ENCODE measurements around the gene WDCP.

WDCP gene

GRCh38 chr2:24076849-24077534 lies 29.8 kb upstream of the WDCP start:
- no peak for TF ChIP-seq EZH2 (optimal IDR thresholded peaks at IDR 0.05; ENCODE audit: low read depth, low read length)
- TF ChIP-seq EZH2phosphoT487 (IDR thresholded peaks at IDR 0.05; ENCODE audit: low read length): no peak
- TF ChIP-seq CTCF (IDR thresholded peaks at IDR 0.05; ENCODE audit: low read length): no peak
- H4K20me1 ChIP-seq (ENCODE audit: insufficient read depth, low read length): no peaks in the 10 kb centered on the region
- no peaks in the 10 kb centered on the region for H3K36me3 ChIP-seq (replicated peaks; ENCODE audit: insufficient read depth, low read length)
- H3K27me3 ChIP-seq (replicated peaks; ENCODE audit: insufficient read depth, low read length): no peaks in the 10 kb centered on the region
- H3K4me2 ChIP-seq (ENCODE audit: low read depth, low read length): peak overlapping the region; percentile 85
- H3K27ac ChIP-seq (ENCODE audit: low read length): peak overlapping the region; percentile 35; the same call in 1 of the 2 replicates
- peak overlapping the region; percentile 63 for H3K9ac ChIP-seq (ENCODE audit: low read length)
- H3K9me3 ChIP-seq (replicated peaks; ENCODE audit: insufficient read depth, low read length): no peaks in the 10 kb centered on the region
- peaks cover 13% of the 10 kb centered on the region for H3K4me1 ChIP-seq (ENCODE audit: low read length)
- peaks cover 14% of the 10 kb centered on the region for H3F3A ChIP-seq (ENCODE audit: insufficient read depth, low read length)
- H3K79me2 ChIP-seq (ENCODE audit: low read length): peaks cover 39% of the 10 kb centered on the region
- H2AFZ ChIP-seq (ENCODE audit: low read length): peak overlapping the region; percentile 74
- DNase-seq: peak; percentile 21
- no peaks in the 10 kb centered on the region for H3K9me2 ChIP-seq (replicated peaks; ENCODE audit: insufficient read depth, low read length)
- peak overlapping the region; percentile 86 for H3K4me3 ChIP-seq (ENCODE audit: low read length)

GRCh38 chr2:24075915-24076848 lies 29.0 kb upstream of the WDCP start, which contains the start of gene SF3B6:
TSS of gene SF3B6 (minus strand) at chr2:24076326. CDS start at chr2:24076229, 97 bp downstream.
- Histone ChIP-seq H3K4me2 (ENCODE audit: low read depth, low read length) (peak within 1 kb of the TSS; percentile 85), H3K9me3 (replicated peaks; ENCODE audit: insufficient read depth, low read length) (no peaks in the 10 kb centered on the region), H3K27ac (ENCODE audit: low read length) (peak within 1 kb of the TSS; percentile 71; the same call in 1 of the 2 replicates), H3K9me2 (replicated peaks; ENCODE audit: insufficient read depth, low read length) (no peaks in the 10 kb centered on the region), H3K27me3 (replicated peaks; ENCODE audit: insufficient read depth, low read length) (no peaks in the 10 kb centered on the region), H4K20me1 (ENCODE audit: insufficient read depth, low read length) (no peaks in the 10 kb centered on the region), H3K4me1 (ENCODE audit: low read length) (peaks cover 13% of the 10 kb centered on the region), H3K4me3 (ENCODE audit: low read length) (peak within 1 kb of the TSS; percentile 86), H3K9ac (ENCODE audit: low read length) (peak within 1 kb of the TSS; percentile 78), H3K36me3 (replicated peaks; ENCODE audit: insufficient read depth, low read length) (no peaks in the 10 kb centered on the region), H2AFZ (ENCODE audit: low read length) (peak within 1 kb of the TSS; percentile 85), H3K79me2 (ENCODE audit: low read length) (peaks cover 45% of the 10 kb centered on the region), H3F3A (ENCODE audit: insufficient read depth, low read length) (peaks cover 14% of the 10 kb centered on the region)
- peak; percentile 100 for DNase-seq
- TF ChIP-seq CTCF (IDR thresholded peaks at IDR 0.05; ENCODE audit: low read length) (no peak), EZH2phosphoT487 (IDR thresholded peaks at IDR 0.05; ENCODE audit: low read length) (no peak), EZH2 (optimal IDR thresholded peaks at IDR 0.05; ENCODE audit: low read depth, low read length) (no peak)

- H3K4me2 ChIP-seq (ENCODE audit: low read depth, low read length): peak overlapping the region; percentile 85
- peaks cover 14% of the 10 kb centered on the region for H3F3A ChIP-seq (ENCODE audit: insufficient read depth, low read length)
- H3K9me2 ChIP-seq (replicated peaks; ENCODE audit: insufficient read depth, low read length): no peaks in the 10 kb centered on the region
- no peaks in the 10 kb centered on the region for H3K27me3 ChIP-seq (replicated peaks; ENCODE audit: insufficient read depth, low read length)
- peaks cover 49% of the 10 kb centered on the region for H3K79me2 ChIP-seq (ENCODE audit: low read length)
- no peaks in the 10 kb centered on the region for H3K36me3 ChIP-seq (replicated peaks; ENCODE audit: insufficient read depth, low read length)
- TF ChIP-seq EZH2phosphoT487 (IDR thresholded peaks at IDR 0.05; ENCODE audit: low read length) (no peak), EZH2 (optimal IDR thresholded peaks at IDR 0.05; ENCODE audit: low read depth, low read length) (no peak), CTCF (IDR thresholded peaks at IDR 0.05; ENCODE audit: low read length) (no peak)
- DNase-seq: no peak
- peaks cover 13% of the 10 kb centered on the region for H3K4me1 ChIP-seq (ENCODE audit: low read length)
- H4K20me1 ChIP-seq (ENCODE audit: insufficient read depth, low read length): no peaks in the 10 kb centered on the region
- peak overlapping the region; percentile 78 for H3K9ac ChIP-seq (ENCODE audit: low read length)
- H3K9me3 ChIP-seq (replicated peaks; ENCODE audit: insufficient read depth, low read length): no peaks in the 10 kb centered on the region
- no peak overlapping the region for H3K27ac ChIP-seq (ENCODE audit: low read length)
- H2AFZ ChIP-seq (ENCODE audit: low read length): peak overlapping the region; percentile 85; the same call in 1 of the 2 replicates
- peak overlapping the region; percentile 86 for H3K4me3 ChIP-seq (ENCODE audit: low read length)
Observed at GRCh38 chr2:24075259-24075658, 28.1 kb upstream of the WDCP start.

Data from MM.1S (cell line).